Epithelial cell of esophagus (primary cell): ENCODE data around the gene ALK.

Experiments
- DNase-seq: peaks from one replicate; pipeline ENCODE4 v3.0.0; 2010; ENCODE audit warnings: low read depth
- H3K4me3 ChIP-seq: 2 replicates; pipeline ENCODE4 v1.5.1; 2011; ENCODE audit warnings: mild to moderate bottlenecking, low read length, control low read depth
- CTCF ChIP-seq: IDR thresholded peaks from 2 replicates; pipeline ENCODE4 v1.5.1; 2011; ENCODE audit warnings: low read depth, mild to moderate bottlenecking, low read length, control low read depth, inconsistent platforms; ENCODE audit not compliant: insufficient read depth; ENCODE audit errors: missing control alignments

The ALK gene

GRCh38 chr2:29182334-29182733, 739.1 kb downstream of the ALK start:
- no peak for TF ChIP-seq CTCF

GRCh38 chr2:29175338-29175737, 746.0 kb downstream of the ALK start:
- no peak for DNase-seq
- TF ChIP-seq CTCF, result no peak
- no peak overlapping the region for H3K4me3 ChIP-seq

More at GRCh38 chr2:29182334-29182733, 739.1 kb downstream of the ALK start:
- DNase-seq, result no peak
- H3K4me3 ChIP-seq, result no peak overlapping the region

- no peak for TF ChIP-seq CTCF
- no peak overlapping the region for H3K4me3 ChIP-seq
- no peak for DNase-seq
Observed at GRCh38 chr2:29174937-29175336, 746.4 kb downstream of the ALK start.

- TF ChIP-seq CTCF, result no peak
- DNase-seq, result peak; percentile 49
- H3K4me3 ChIP-seq, result no peak overlapping the region
Observed at GRCh38 chr2:29166242-29167039, 754.9 kb downstream of the ALK start.

GRCh38 chr2:29165362-29166241, 755.8 kb downstream of the ALK start:
- H3K4me3 ChIP-seq, result no peak overlapping the region
- TF ChIP-seq CTCF, result no peak
- DNase-seq, result peak; percentile 83

GRCh38 chr2:29164091-29164846, 757.1 kb downstream of the ALK start:
- no peak for TF ChIP-seq CTCF

More at GRCh38 chr2:29164091-29164846, 757.1 kb downstream of the ALK start:
- no peak for DNase-seq
- no peak overlapping the region for H3K4me3 ChIP-seq
